SK-N-SH (cell line): ENCODE data around the gene C20orf141. TPM values are rescaled to one million over a fixed set of nuclear protein-coding genes. Genes with fewer than 3 reads are reported as not detected.

ENCODE experiments used
- CTCF ChIA-PET: fragments of 300-600, 350-600 bp; formaldehyde crosslinking; extraction: SDS; loops from one replicate; lab custom pipeline; 2021; lab: Yijun Ruan, JAX
- POLR2A ChIA-PET: fragments of 350-600 bp; sonication (Branson Sonifier 250); formaldehyde crosslinking; extraction: SDS; loops from one replicate; lab custom pipeline; 2020; ENCODE audit warnings: antibody characterized with exemption, inconsistent platforms; lab: Yijun Ruan, JAX
- DNase-seq: peaks from one replicate; pipeline ENCODE4 v3.0.0; 2012
- H2AFZ ChIP-seq: fragments of 200-600 bp; sonication (generic); 2 replicates; pipeline ENCODE4 v1.8.1; 2016; ENCODE audit warnings: antibody characterized with exemption, mild to moderate bottlenecking, low read depth
- H3F3A ChIP-seq: fragments of 200-600 bp; sonication (generic); replicated peaks from 2 replicates; pipeline ENCODE3; 2016; ENCODE audit warnings: antibody characterized with exemption, mild to moderate bottlenecking; ENCODE audit not compliant: insufficient read depth
- H3K27ac ChIP-seq, 2 experiments: fragments of 200-500 bp in 1 of 2; fragments of 200-600 bp in 1 of 2; sonication (Bioruptor generic) in 1 of 2; sonication (generic), shearing (Covaris generic) in 1 of 2; 2 replicates each; pipeline versions ENCODE4 v1.5.1 to v1.6.1; 2014 to 2016; ENCODE audit warnings: low read depth in 2 of 2, inconsistent platforms in 1 of 2, low read length in 1 of 2, mild to moderate bottlenecking in 1 of 2, mixed read lengths in 1 of 2
- H3K27me3 ChIP-seq: fragments of 200-600 bp; sonication (generic), shearing (Covaris generic); 2 replicates; pipeline ENCODE4 v1.6.1; 2016; ENCODE audit warnings: mixed run types; ENCODE audit not compliant: insufficient read depth
- H3K36me3 ChIP-seq, 2 experiments: fragments of 200-500 bp in 1 of 2; fragments of 200-600 bp in 1 of 2; sonication (Bioruptor generic) in 1 of 2; sonication (generic) in 1 of 2; replicated peaks in 1 of 2; 2 replicates each; pipeline versions ENCODE3 to v1.5.1; 2014 to 2016; ENCODE audit warnings: low read length in 1 of 2, mild to moderate bottlenecking in 1 of 2; ENCODE audit not compliant: insufficient read depth in 2 of 2, control insufficient read depth in 1 of 2
- H3K4me1 ChIP-seq, 2 experiments: fragments of 200-500 bp in 1 of 2; fragments of 200-600 bp in 1 of 2; sonication (Bioruptor generic) in 1 of 2; sonication (generic), shearing (Covaris generic) in 1 of 2; 2 replicates each; pipeline versions ENCODE4 v1.5.1 to v1.6.1; 2014 to 2016; ENCODE audit warnings: low read depth in 1 of 2, low read length in 1 of 2, mixed run types in 1 of 2; ENCODE audit not compliant: insufficient read depth in 2 of 2, control insufficient read depth in 1 of 2
- H3K4me2 ChIP-seq: fragments of 200-600 bp; sonication (generic), shearing (Covaris generic); 2 replicates; pipeline ENCODE4 v1.6.1; 2017; ENCODE audit warnings: mixed run types
- H3K4me3 ChIP-seq, 2 experiments: fragments of 200-500 bp in 1 of 2; fragments of 200-600 bp in 1 of 2; sonication (Bioruptor generic) in 1 of 2; sonication (generic), shearing (Covaris generic) in 1 of 2; 2 replicates each; pipeline versions ENCODE4 v1.5.1 to v1.8.1; 2014 to 2016; ENCODE audit warnings: low read depth in 2 of 2, inconsistent platforms in 1 of 2, low read length in 1 of 2, mild to moderate bottlenecking in 1 of 2, mixed read lengths in 1 of 2, moderate library complexity in 1 of 2
- H3K79me2 ChIP-seq: fragments of 200-600 bp; sonication (generic); 2 replicates; pipeline ENCODE4 v1.8.1; 2017; ENCODE audit warnings: mild to moderate bottlenecking; ENCODE audit not compliant: insufficient read depth
- H3K9ac ChIP-seq: fragments of 200-600 bp; sonication (generic); 2 replicates; pipeline ENCODE4 v1.6.1; 2017; ENCODE audit warnings: mixed run types
- H3K9me2 ChIP-seq: fragments of 200-600 bp; sonication (generic); 2 replicates; pipeline ENCODE4 v1.6.1; 2017; ENCODE audit warnings: mixed run types
- H3K9me3 ChIP-seq: fragments of 200-600 bp; sonication (generic); 2 replicates; pipeline ENCODE4 v1.6.1; 2017; ENCODE audit warnings: mixed run types, mild to moderate bottlenecking, moderate library complexity
- H4K20me1 ChIP-seq: fragments of 200-600 bp; sonication (generic); 2 replicates; pipeline ENCODE4 v1.6.1; 2017; ENCODE audit warnings: mild to moderate bottlenecking, mixed run types; ENCODE audit not compliant: insufficient read depth
- CHD2 ChIP-seq: fragments of 150-350 bp; IDR thresholded peaks from 2 replicates; pipeline ENCODE4 v1.6.1; 2018; ENCODE audit warnings: low read length; ENCODE audit not compliant: partially characterized antibody
- ELF1 ChIP-seq: IDR thresholded peaks from 2 replicates; pipeline ENCODE4 v1.4.0; 2012
- EZH2phosphoT487 ChIP-seq: fragments of 200-600 bp; sonication (generic); IDR thresholded peaks from 2 replicates; pipeline ENCODE4 v1.6.1; 2017; ENCODE audit warnings: low read depth, mixed run types, mild to moderate bottlenecking, antibody characterized with exemption, moderate library complexity, borderline replicate concordance
- GATA2 ChIP-seq: sonication (generic); formaldehyde crosslinking; IDR thresholded peaks from 2 replicates; pipeline ENCODE4 v1.5.0; 2020; ENCODE audit warnings: mild to moderate bottlenecking, missing genetic modification reagents
- JUND ChIP-seq: IDR thresholded peaks from 2 replicates; pipeline ENCODE4 v1.4.0; 2012
- MEF2A ChIP-seq: IDR thresholded peaks from 2 replicates; pipeline ENCODE4 v1.4.0; 2012; ENCODE audit warnings: low read depth, borderline replicate concordance
- MXI1 ChIP-seq: IDR thresholded peaks from 2 replicates; pipeline ENCODE4 v1.6.1; 2012; ENCODE audit warnings: mild to moderate bottlenecking, low read depth, low read length, improper control_type of control experiment
- NFIC ChIP-seq: IDR thresholded peaks from 2 replicates; pipeline ENCODE4 v1.4.0; 2012; ENCODE audit warnings: borderline replicate concordance
- NRF1 ChIP-seq: IDR thresholded peaks from 2 replicates; pipeline ENCODE4 v1.6.1; 2012; ENCODE audit warnings: low read depth, mild to moderate bottlenecking, low read length
- POLR2AphosphoS5 ChIP-seq: IDR thresholded peaks from 2 replicates; pipeline ENCODE4 v1.6.1; 2012; ENCODE audit warnings: low read depth, low read length
- RCOR1 ChIP-seq: fragments of 150-350 bp; IDR thresholded peaks from 2 replicates; pipeline ENCODE4 v1.6.1; 2017; ENCODE audit warnings: antibody characterized with exemption, low read length
- RFX5 ChIP-seq: IDR thresholded peaks from 2 replicates; pipeline ENCODE4 v1.6.1; 2012; ENCODE audit warnings: mild to moderate bottlenecking, improper control_type of control experiment, low read length
- RXRA ChIP-seq: IDR thresholded peaks from 2 replicates; pipeline ENCODE4 v1.4.0; 2012; ENCODE audit warnings: low read depth, mild to moderate bottlenecking, borderline replicate concordance
- TAF1 ChIP-seq: IDR thresholded peaks from 2 replicates; pipeline ENCODE4 v1.6.1; 2012; ENCODE audit warnings: low read depth, mild to moderate bottlenecking, low read length, moderate library complexity, borderline replicate concordance
- TCF12 ChIP-seq: IDR thresholded peaks from 2 replicates; pipeline ENCODE4 v1.4.0; 2012
- TEAD4 ChIP-seq: IDR thresholded peaks from 2 replicates; pipeline ENCODE4 v1.4.0; 2012; ENCODE audit warnings: mild to moderate bottlenecking, borderline replicate concordance; ENCODE audit not compliant: insufficient read depth
- ZBTB33 ChIP-seq: IDR thresholded peaks from 2 replicates; pipeline ENCODE4 v1.4.0; 2012; ENCODE audit warnings: low read depth, borderline replicate concordance
- whole genome bisulfite sequencing: methylation state at CpG from one replicate; pipeline ENCODE4 v1.1.6; 2017; ENCODE audit warnings: low lambda C conversion rate; 5-methylcytosine and 5-hydroxymethylcytosine counted together
- polyA plus RNA-seq, 3 experiments: library from polyadenylated mRNA; depleted of rRNA; stranded (reverse); fragments of >200 nt; gene quantifications; 2 replicates each; pipeline ENCODE4 v1.2.3, GENCODE V29; 2012
- TF ChIP-seq, protein P1 (sequence below): fragments of 150-350 bp; IDR thresholded peaks from 2 replicates; pipeline ENCODE4 v1.6.1; 2017; ENCODE audit warnings: antibody characterized with exemption, low read length, low read depth, borderline replicate concordance
- TF ChIP-seq, protein P2 (sequence below): IDR thresholded peaks from 2 replicates; pipeline ENCODE4; 2012
- TF ChIP-seq, protein P3 (sequence below): IDR thresholded peaks from 2 replicates; pipeline ENCODE4 v1.4.0; 2012; ENCODE audit warnings: low read depth

Gene C20orf141
- polyA plus RNA-seq, 1 of the 3 experiments (the other 2 are of a cell fraction), result 1.2 TPM

- H3K9ac ChIP-seq, result no peak overlapping the region
- DNase-seq, result no peak
- H2AFZ ChIP-seq, result no peak overlapping the region
- no peak overlapping the region for H3K27ac ChIP-seq
- H3K27me3 ChIP-seq, result no peaks in the 10 kb centered on the region
- no peak overlapping the region for H3K4me3 ChIP-seq
- H3K36me3 ChIP-seq, result peaks cover 0 to 20% of the 10 kb centered on the region in 2 experiments
- peaks cover 9 to 18% of the 10 kb centered on the region in 2 experiments; a peak in 3 of 4 replicates for H3K4me1 ChIP-seq
- H3K9me2 ChIP-seq, result no peaks in the 10 kb centered on the region
- no peaks in the 10 kb centered on the region for H4K20me1 ChIP-seq
- peaks cover 26% of the 10 kb centered on the region; the same call in 1 of the 2 replicates for H3K79me2 ChIP-seq
- TF ChIP-seq TCF12 (no peak), NRF1 (no peak), TEAD4 (no peak), RCOR1 (no peak), NFIC (no peak), ELF1 (no peak), RFX5 (no peak), RXRA (no peak), GATA2 (CRISPR knock-in tag) (no peak), POLR2AphosphoS5 (no peak), MXI1 (no peak), CHD2 (no peak), JUND (no peak), ZBTB33 (no peak), TAF1 (no peak), MEF2A (no peak), EZH2phosphoT487 (no peak)
- TF ChIP-seq, protein P1, sequence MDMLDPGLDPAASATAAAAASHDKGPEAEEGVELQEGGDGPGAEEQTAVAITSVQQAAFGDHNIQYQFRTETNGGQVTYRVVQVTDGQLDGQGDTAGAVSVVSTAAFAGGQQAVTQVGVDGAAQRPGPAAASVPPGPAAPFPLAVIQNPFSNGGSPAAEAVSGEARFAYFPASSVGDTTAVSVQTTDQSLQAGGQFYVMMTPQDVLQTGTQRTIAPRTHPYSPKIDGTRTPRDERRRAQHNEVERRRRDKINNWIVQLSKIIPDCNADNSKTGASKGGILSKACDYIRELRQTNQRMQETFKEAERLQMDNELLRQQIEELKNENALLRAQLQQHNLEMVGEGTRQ, result no peak
- TF ChIP-seq, protein P2, sequence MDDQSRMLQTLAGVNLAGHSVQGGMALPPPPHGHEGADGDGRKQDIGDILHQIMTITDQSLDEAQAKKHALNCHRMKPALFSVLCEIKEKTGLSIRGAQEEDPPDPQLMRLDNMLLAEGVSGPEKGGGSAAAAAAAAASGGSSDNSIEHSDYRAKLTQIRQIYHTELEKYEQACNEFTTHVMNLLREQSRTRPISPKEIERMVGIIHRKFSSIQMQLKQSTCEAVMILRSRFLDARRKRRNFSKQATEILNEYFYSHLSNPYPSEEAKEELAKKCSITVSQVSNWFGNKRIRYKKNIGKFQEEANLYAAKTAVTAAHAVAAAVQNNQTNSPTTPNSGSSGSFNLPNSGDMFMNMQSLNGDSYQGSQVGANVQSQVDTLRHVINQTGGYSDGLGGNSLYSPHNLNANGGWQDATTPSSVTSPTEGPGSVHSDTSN, result no peak
- TF ChIP-seq, protein P3, sequence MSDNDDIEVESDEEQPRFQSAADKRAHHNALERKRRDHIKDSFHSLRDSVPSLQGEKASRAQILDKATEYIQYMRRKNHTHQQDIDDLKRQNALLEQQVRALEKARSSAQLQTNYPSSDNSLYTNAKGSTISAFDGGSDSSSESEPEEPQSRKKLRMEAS, result no peak
- TF ChIP-seq, all 33 proteins: peak for 0
- Histone ChIP-seq H3K9me3 (no peaks in the 10 kb centered on the region), H3K4me2 (no peak overlapping the region), H3F3A (peaks cover 3% of the 10 kb centered on the region)
- ChIA-PET POLR2A (no interaction called here), CTCF (interaction anchor here (1.5 to 3.8 kb wide), 2 partner anchors 14 to 17 kb away, joined by 3 to 12 read pairs; no protein-coding TSS in a partner anchor)
- WGBS, result 97% methylated on average over 9 of the region's 19 CpGs
These were observed 23.5 kb downstream of the C20orf141 start for GRCh38 chr20:2838170-2838797.
